ENCODE data around the gene ANKRD12. TPM values are rescaled to one million over a fixed set of nuclear protein-coding genes. Genes with fewer than 3 reads are reported as not detected.

Gene ANKRD12
- total RNA-seq, 3 donors from 2014 or later = 46.8 to 108 (median 63.6) TPM

DNA sequence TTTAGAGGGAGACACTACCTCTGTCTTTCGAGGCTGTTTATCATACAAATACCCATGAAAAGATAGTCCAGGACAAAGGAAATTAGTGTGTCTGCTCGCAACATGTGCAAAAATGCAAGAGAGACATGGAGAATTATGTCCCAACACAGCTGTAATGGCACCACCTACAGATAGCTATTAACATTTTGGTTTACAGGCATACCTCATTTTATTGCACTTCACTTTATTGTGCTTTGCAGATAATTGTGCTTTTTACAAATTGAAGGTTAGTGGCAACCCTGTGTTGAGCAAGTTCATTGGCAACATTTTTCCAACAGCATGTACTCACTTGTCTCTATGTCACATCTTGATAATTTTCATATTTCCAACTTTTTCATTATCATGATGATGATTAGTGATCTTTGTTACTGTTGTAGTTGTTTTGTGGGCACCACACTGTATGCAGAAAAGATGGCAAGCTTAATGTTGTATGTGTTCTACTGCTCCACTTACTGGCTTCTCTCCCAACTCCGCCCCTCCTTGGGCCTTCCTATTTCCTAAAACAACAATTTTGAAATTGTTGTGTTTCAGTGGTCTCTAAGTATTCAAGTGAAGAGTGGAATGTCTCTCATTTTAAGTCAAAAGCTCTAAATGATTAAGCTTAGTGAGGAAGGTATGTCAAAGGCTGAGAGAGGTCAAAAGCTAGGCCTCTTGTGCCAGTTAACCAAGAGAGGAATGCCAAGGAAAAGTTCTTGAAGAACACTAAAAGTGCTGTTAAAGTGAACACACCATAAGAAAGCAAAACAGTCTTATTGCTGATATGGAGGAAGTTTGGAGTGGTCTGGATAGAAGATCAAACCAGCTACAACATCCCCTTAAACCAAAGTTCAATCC is 52.0 kb downstream of the ANKRD12 start:
- Histone ChIP-seq H3K4me1 (ENCODE audit: low read depth) (peaks cover 4% of the 10 kb centered on the region), H3K9me3 (no peaks in the 10 kb centered on the region), H3K36me3 (ENCODE audit: low read depth) (no peaks in the 10 kb centered on the region), H3K4me3 (no peak overlapping the region)
- peak; percentile 44 for ATAC-seq
- intact Hi-C loops (cut with DNase I, micrococcal nuclease) = no loop called here
- TF ChIP-seq, protein P1, sequence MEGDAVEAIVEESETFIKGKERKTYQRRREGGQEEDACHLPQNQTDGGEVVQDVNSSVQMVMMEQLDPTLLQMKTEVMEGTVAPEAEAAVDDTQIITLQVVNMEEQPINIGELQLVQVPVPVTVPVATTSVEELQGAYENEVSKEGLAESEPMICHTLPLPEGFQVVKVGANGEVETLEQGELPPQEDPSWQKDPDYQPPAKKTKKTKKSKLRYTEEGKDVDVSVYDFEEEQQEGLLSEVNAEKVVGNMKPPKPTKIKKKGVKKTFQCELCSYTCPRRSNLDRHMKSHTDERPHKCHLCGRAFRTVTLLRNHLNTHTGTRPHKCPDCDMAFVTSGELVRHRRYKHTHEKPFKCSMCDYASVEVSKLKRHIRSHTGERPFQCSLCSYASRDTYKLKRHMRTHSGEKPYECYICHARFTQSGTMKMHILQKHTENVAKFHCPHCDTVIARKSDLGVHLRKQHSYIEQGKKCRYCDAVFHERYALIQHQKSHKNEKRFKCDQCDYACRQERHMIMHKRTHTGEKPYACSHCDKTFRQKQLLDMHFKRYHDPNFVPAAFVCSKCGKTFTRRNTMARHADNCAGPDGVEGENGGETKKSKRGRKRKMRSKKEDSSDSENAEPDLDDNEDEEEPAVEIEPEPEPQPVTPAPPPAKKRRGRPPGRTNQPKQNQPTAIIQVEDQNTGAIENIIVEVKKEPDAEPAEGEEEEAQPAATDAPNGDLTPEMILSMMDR (IDR thresholded peaks at IDR 0.05) = no peak
- DNase-seq = no peak

- TF ChIP-seq, protein P1 (IDR thresholded peaks at IDR 0.05) = no peak
- ATAC-seq = no peak
- no peak overlapping the region for H3K4me3 ChIP-seq
- DNase-seq = no peak
- peaks cover 4% of the 10 kb centered on the region for H3K4me1 ChIP-seq (ENCODE audit: low read depth)
- H3K36me3 ChIP-seq (ENCODE audit: low read depth) = no peaks in the 10 kb centered on the region
- intact Hi-C loops (cut with DNase I, micrococcal nuclease) = no loop called here
- no peaks in the 10 kb centered on the region for H3K9me3 ChIP-seq
These were observed 52.9 kb downstream of the ANKRD12 start for GRCh38 chr18:9189491-9189890.

- Histone ChIP-seq H3K36me3 (ENCODE audit: low read depth) (no peaks in the 10 kb centered on the region), H3K4me3 (no peak overlapping the region), H3K4me1 (ENCODE audit: low read depth) (peaks cover 4% of the 10 kb centered on the region), H3K9me3 (no peaks in the 10 kb centered on the region)
- DNase-seq (no peak), ATAC-seq (no peak)
- intact Hi-C loops (cut with DNase I, micrococcal nuclease) = no loop called here
- TF ChIP-seq, protein P1 (IDR thresholded peaks at IDR 0.05) = no peak
These were observed 55.2 kb downstream of the ANKRD12 start for GRCh38 chr18:9191658-9192256.

GRCh38 chr18:9193031-9193430 is 56.5 kb downstream of the ANKRD12 start:
- intact Hi-C loops (cut with DNase I, micrococcal nuclease) = no loop called here
- H3K36me3 ChIP-seq (ENCODE audit: low read depth) = no peaks in the 10 kb centered on the region

DNA sequence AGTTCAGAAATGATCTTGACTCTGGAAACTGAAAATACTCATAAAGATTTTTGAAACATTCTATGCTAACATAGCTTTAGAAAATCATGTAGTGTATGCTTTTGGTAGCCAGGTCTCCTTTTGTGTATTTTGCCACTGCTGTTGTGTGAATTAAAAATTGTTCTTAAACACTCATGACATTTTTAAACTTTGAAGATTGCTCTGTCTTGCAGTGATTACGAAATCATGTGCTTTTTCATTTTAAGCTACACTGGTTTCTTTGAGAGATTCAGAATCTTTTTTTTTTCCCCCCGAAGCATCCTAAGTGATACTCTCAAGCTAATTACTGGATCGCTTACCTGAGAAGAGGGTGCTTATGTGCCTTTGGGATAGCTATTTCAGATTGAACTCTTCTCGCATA is 60.0 kb downstream of the ANKRD12 start:
- Histone ChIP-seq H3K4me1 (ENCODE audit: low read depth) (no peaks in the 10 kb centered on the region), H3K9me3 (no peaks in the 10 kb centered on the region), H3K36me3 (ENCODE audit: low read depth) (no peaks in the 10 kb centered on the region), H3K4me3 (no peak overlapping the region)
- TF ChIP-seq, protein P1 (IDR thresholded peaks at IDR 0.05) = no peak
- intact Hi-C loops (cut with DNase I, micrococcal nuclease) = no loop called here
- ATAC-seq (no peak), DNase-seq (no peak)

More at GRCh38 chr18:9193031-9193430, 56.5 kb downstream of the ANKRD12 start:
- ATAC-seq (no peak), DNase-seq (no peak)
- peaks cover under 1% of the 10 kb centered on the region for H3K4me1 ChIP-seq (ENCODE audit: low read depth)
- TF ChIP-seq, protein P1 (IDR thresholded peaks at IDR 0.05) = no peak
- H3K4me3 ChIP-seq = no peak overlapping the region
- no peaks in the 10 kb centered on the region for H3K9me3 ChIP-seq

Data from mucosa of descending colon (tissue), 3 donors.